GM12878 (cell line): ENCODE results near the gene MPC1. TPM values are rescaled to one million over a fixed set of nuclear protein-coding genes. Genes with fewer than 3 reads are reported as not detected.

ENCODE experiments used
- ATAC-seq: fragments of 200-7000 bp; cut with Tn5 transposase; 3 replicates; pipeline ENCODE4 v1.9.1; 2020; ENCODE audit warnings: mild to moderate bottlenecking, moderate library complexity
- BruUV-seq: library from RNA; stranded (reverse); fragments of 400-500 nt; replicated peaks from 2 replicates; lab custom pipeline; 2021; lab: Mats Ljungman, UMichigan
- CTCF ChIA-PET: fragments of 300-600 bp; sonication (Branson Sonifier 250); formaldehyde crosslinking; extraction: SDS; loops from one replicate; lab custom pipeline; 2021; ENCODE audit warnings: inconsistent platforms; lab: Yijun Ruan, JAX
- POLR2A ChIA-PET: fragments of 350-600 bp; formaldehyde crosslinking; extraction: SDS; loops from one replicate; lab custom pipeline; 2021; ENCODE audit warnings: inconsistent platforms; lab: Charles Lee
- RAD21 ChIA-PET: fragments of 300-600 bp; sonication (Branson Sonifier 250); formaldehyde crosslinking; loops from one replicate; lab custom pipeline; 2023; ENCODE audit warnings: antibody characterized with exemption; ENCODE audit not compliant: unreplicated experiment; lab: Charles Lee
- SMC1A ChIA-PET: fragments of 300-600 bp; sonication (Branson Sonifier 250); formaldehyde crosslinking; loops from one replicate; lab custom pipeline; 2023; ENCODE audit not compliant: unreplicated experiment, uncharacterized antibody; lab: Charles Lee
- DNase-seq: peaks from one replicate; pipeline ENCODE4 v3.0.0-alpha.2; 2011; ENCODE audit warnings: low read depth, low spot score
- FAIRE-seq: peaks from 3 replicates; lab custom pipeline; 2011; peaks lifted over from hg19 to GRCh38; lab: Jason Lieb, UNC
- H2AFZ ChIP-seq: 2 replicates; pipeline ENCODE4 v1.6.0; 2011; ENCODE audit warnings: low read depth, low read length, control low read depth; ENCODE audit not compliant: control insufficient read depth
- H3K27ac ChIP-seq: 2 replicates; pipeline ENCODE4 v1.5.1; 2011; ENCODE audit warnings: control low read depth; ENCODE audit not compliant: control insufficient read depth, insufficient read depth
- H3K27me3 ChIP-seq, 2 experiments: replicated peaks in 1 of 2; 2 replicates each; pipeline versions ENCODE4 v1.6.0 to v1.6.1; 2011; ENCODE audit warnings: low read length in 1 of 2; ENCODE audit not compliant: control insufficient read depth in 2 of 2, insufficient read depth in 2 of 2
- H3K36me3 ChIP-seq, 2 experiments: 2 replicates each; pipeline ENCODE4 v1.5.1; 2011; ENCODE audit warnings: low read length in 1 of 2; ENCODE audit not compliant: control insufficient read depth in 2 of 2, insufficient read depth in 2 of 2
- H3K4me1 ChIP-seq: 2 replicates; pipeline ENCODE4 v1.6.1; 2011; ENCODE audit warnings: mild to moderate bottlenecking, low read length, moderate library complexity, mixed read lengths; ENCODE audit not compliant: control insufficient read depth, insufficient read depth
- H3K4me2 ChIP-seq: 2 replicates; pipeline ENCODE4 v1.6.0; 2011; ENCODE audit warnings: control low read depth; ENCODE audit not compliant: control insufficient read depth, insufficient read depth
- H3K4me3 ChIP-seq: fragments of 200-600 bp; sonication (generic); 2 replicates; pipeline ENCODE4 v1.5.1; 2016
- H3K79me2 ChIP-seq: 2 replicates; pipeline ENCODE4 v1.6.0; 2011; ENCODE audit warnings: low read length; ENCODE audit not compliant: control insufficient read depth, insufficient read depth
- H3K9ac ChIP-seq: 2 replicates; pipeline ENCODE4 v1.8.0; 2011; ENCODE audit warnings: low read length, control low read depth, mixed read lengths; ENCODE audit not compliant: control insufficient read depth, insufficient read depth
- H3K9me3 ChIP-seq: replicated peaks from 3 replicates; pipeline ENCODE4 v1.5.1; 2011; ENCODE audit warnings: mild to moderate bottlenecking, low read length; ENCODE audit not compliant: control insufficient read depth, insufficient read depth
- H4K20me1 ChIP-seq: 2 replicates; pipeline ENCODE4 v1.6.0; 2011; ENCODE audit not compliant: control insufficient read depth, insufficient read depth
- EED ChIP-seq: sonication (generic); IDR thresholded peaks from 2 replicates; pipeline ENCODE4 v1.6.1; 2016; ENCODE audit warnings: antibody characterized with exemption, low read depth
- NR2C1 ChIP-seq: fragments of 450-650 bp; IDR thresholded peaks from 2 replicates; pipeline ENCODE4 v1.6.1; 2017; ENCODE audit warnings: antibody characterized with exemption, mild to moderate bottlenecking, moderate library complexity
- TARDBP ChIP-seq: IDR thresholded peaks from 2 replicates; pipeline ENCODE4 v1.6.1; 2016; ENCODE audit warnings: borderline replicate concordance
- WGBS: methylation state at CpG from one replicate; pipeline ENCODE4 v1.1.6; 2016; ENCODE audit warnings: low lambda C conversion rate; ENCODE audit not compliant: insufficient replicate concordance, insufficient coverage; ENCODE audit errors: missing lambda C conversion rate; 5-methylcytosine and 5-hydroxymethylcytosine counted together
- in situ Hi-C: fragments of 300-500 bp; cut with MboI; formaldehyde crosslinking; loops from 9 replicates; pipeline ENCODE4 v1.14.3; 2018; ENCODE audit warnings: mixed read lengths
- intact Hi-C: fragments of 100-400 bp; cut with micrococcal nuclease; formaldehyde crosslinking; loops from one replicate; pipeline ENCODE4 v1.14.2; 2022; ENCODE audit not compliant: unreplicated experiment
- polyA plus RNA-seq, 11 experiments: library from polyadenylated mRNA; depleted of rRNA in 4 of 11; unstranded in 6 of 11; stranded (reverse) in 5 of 11; fragments of >200 nt; fragmentation: Nextera tagmentation in 4 of 11; fragmentation: Illumina TruSeq in 1 of 11; extraction: Ambion mirVana in 4 of 11; extraction: Trizol in 1 of 11; gene quantifications; 1 replicate in 1 of 11; 2 replicates in 10 of 11; pipeline versions ENCODE4 v1.2.1 to v1.2.3, GENCODE V29; 2011 to 2016; ENCODE audit warnings: inconsistent platforms in 2 of 11, missing spikeins in 2 of 11, low read depth in 1 of 11
- total RNA-seq, 4 experiments: library from RNA; depleted of rRNA in 3 of 4; stranded (reverse); fragments of >200 nt in 3 of 4; fragmentation: Illumina TruSeq in 1 of 4; extraction: Trizol in 1 of 4; gene quantifications; 2 replicates each; pipeline versions ENCODE4 v1.2.1 to v1.2.3, GENCODE V29; 2013 to 2021
- TF ChIP-seq, protein P1 (sequence below): IDR thresholded peaks from 2 replicates; pipeline ENCODE4 v1.6.1; 2012; ENCODE audit warnings: low read depth, low read length, improper control_type of control experiment

MPC1 gene
- total and polyA plus RNA-seq, 10 of the 15 experiments (the other 5 are each of a cell fraction or from before 2014, with no cell fraction given), result 53.2 to 177 (median 78.8) TPM

- 89% methylated on average over 6 of the region's 6 CpGs for WGBS
- TF ChIP-seq, protein P1, sequence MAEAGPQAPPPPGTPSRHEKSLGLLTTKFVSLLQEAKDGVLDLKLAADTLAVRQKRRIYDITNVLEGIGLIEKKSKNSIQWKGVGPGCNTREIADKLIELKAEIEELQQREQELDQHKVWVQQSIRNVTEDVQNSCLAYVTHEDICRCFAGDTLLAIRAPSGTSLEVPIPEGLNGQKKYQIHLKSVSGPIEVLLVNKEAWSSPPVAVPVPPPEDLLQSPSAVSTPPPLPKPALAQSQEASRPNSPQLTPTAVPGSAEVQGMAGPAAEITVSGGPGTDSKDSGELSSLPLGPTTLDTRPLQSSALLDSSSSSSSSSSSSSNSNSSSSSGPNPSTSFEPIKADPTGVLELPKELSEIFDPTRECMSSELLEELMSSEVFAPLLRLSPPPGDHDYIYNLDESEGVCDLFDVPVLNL, result no peak
- TF ChIP-seq TARDBP, result no peak
- no peak for TF ChIP-seq NR2C1
- TF ChIP-seq EED, result no peak
- Histone ChIP-seq H3K9ac (no peak overlapping the region), H3K27me3 (no peaks in the 10 kb centered on the region), H2AFZ (no peak overlapping the region), H3K36me3 (no peaks in the 10 kb centered on the region), H3K27ac (no peak overlapping the region), H3K4me3 (no peak overlapping the region), H3K4me1 (no peaks in the 10 kb centered on the region), H3K79me2 (no peaks in the 10 kb centered on the region), H3K9me3 (no peaks in the 10 kb centered on the region), H3K4me2 (no peak overlapping the region), H4K20me1 (no peaks in the 10 kb centered on the region)
- RAD21 ChIA-PET, result interaction anchor here (1.3 to 2.5 kb wide), 2 partner anchors 82 to 110 kb away, joined by 3 to 11 read pairs; no protein-coding TSS in a partner anchor
- POLR2A ChIA-PET, result no interaction called here
- CTCF ChIA-PET, result interaction anchor here (1.2 to 12.2 kb wide), 3 partner anchors 14 to 118 kb away, joined by 5 to 317 read pairs (median 8); partner anchors contain the start of gene PRR18
- DNase-seq, result no peak
- BruUV-seq, result no TSS peak
- in situ Hi-C loops, result no loop called here
- SMC1A ChIA-PET, result interaction anchor here (1.0 kb wide), 1 partner anchor 119 kb away, joined by 3 read pairs; no protein-coding TSS in a partner anchor
- intact Hi-C loops, result no loop called here
- no peak for FAIRE-seq
- ATAC-seq, result no peak
Observed at GRCh38 chr6:166395351-166395750, 12.6 kb upstream of the MPC1 start.
